GM10266 (cell line): ENCODE measurements around the gene ERC2.

ENCODE experiments used
- DNase-seq: peaks from one replicate; pipeline ENCODE4 v3.0.0; 2012; ENCODE audit errors: extremely low spot score
- TF ChIP-seq, protein P1 (sequence below): IDR thresholded peaks from 2 replicates; pipeline ENCODE4 v1.5.1; 2012; ENCODE audit warnings: mild to moderate bottlenecking, low read depth; ENCODE audit not compliant: control insufficient read depth, insufficient read depth; ENCODE audit errors: missing control alignments

ERC2 gene

DNA sequence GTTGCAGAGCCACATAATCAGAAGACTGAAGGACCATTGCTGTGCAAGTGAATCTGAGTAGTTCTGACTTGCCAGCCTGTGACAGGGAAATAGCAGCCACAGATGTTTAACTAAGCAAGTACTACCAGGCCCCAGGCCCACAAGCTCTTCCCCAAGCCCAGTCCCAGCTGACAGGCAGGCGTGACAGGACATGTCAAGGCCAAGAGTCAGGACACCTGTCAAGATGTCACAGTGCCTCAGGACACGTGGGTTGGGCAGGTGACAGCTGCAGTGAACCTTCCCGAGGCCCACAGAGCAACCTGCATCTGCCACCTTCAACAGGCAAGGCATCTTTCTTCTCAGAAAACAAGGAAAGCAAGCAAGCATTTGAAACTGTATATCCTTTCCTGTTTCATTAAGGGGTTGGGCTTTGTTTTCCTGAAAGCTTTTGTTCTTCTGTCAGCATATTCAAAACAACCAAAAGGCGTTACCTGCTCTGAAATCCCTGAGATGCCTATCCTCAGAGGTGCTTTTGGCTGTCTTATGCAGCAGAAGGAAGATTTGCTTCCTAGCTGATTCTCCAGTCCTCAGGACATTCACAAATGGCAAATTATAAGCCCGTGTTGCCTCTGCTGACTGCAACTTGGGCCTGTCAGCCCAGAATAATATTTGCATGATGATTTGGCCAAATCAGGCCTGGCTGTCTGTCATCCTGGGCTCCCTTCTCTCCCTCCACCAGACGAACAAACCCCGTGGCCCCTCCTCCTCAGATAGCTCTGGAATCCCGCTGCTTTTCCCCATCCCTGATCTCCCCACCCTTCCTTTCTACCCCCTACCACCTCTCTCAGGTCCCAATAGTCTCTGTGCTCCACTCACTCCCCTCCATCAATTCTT is 809.3 kb downstream of the ERC2 start:
- no peak for DNase-seq
- TF ChIP-seq, protein P1, sequence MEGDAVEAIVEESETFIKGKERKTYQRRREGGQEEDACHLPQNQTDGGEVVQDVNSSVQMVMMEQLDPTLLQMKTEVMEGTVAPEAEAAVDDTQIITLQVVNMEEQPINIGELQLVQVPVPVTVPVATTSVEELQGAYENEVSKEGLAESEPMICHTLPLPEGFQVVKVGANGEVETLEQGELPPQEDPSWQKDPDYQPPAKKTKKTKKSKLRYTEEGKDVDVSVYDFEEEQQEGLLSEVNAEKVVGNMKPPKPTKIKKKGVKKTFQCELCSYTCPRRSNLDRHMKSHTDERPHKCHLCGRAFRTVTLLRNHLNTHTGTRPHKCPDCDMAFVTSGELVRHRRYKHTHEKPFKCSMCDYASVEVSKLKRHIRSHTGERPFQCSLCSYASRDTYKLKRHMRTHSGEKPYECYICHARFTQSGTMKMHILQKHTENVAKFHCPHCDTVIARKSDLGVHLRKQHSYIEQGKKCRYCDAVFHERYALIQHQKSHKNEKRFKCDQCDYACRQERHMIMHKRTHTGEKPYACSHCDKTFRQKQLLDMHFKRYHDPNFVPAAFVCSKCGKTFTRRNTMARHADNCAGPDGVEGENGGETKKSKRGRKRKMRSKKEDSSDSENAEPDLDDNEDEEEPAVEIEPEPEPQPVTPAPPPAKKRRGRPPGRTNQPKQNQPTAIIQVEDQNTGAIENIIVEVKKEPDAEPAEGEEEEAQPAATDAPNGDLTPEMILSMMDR: no peak

DNA sequence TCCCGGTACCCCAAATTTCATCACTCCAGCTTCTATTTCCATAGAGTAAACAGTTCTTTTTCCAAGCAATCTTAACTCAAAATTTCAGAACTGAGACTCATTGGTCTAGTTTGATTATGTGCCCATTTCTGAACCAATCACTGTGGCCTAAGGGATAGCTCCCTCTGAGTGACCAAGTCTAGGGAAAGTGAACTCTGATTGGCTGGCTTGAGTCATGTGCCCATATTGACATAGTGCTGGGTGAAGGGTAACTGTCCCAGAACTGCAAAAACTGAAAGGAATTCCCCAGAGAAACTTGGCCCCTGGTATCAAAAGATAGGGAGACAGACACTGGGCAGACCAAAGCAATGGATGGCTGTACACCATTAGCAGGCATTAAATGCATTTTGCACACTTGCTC is 810.0 kb downstream of the ERC2 start:
- no peak for DNase-seq
- TF ChIP-seq, protein P1: no peak

DNA sequence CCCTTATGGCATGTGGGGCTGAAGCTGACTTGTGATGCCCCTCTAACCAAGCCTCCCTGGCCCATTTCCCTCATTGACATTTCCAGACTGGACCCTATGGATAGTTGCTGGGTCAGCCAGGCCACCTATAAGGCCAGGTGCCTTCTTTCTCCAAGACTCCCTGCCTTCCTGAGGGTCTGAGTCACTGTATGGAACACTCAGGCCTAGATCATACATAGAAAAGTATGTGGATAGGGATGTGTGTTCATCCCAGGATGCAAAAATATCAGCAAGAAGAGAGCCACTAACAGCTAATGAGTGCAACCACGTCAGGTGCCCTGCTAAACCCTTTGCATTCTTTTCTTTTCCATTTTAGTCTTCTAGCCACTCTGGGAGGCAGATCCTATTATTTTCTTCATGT is 812.7 kb downstream of the ERC2 start:
- TF ChIP-seq, protein P1: no peak
- no peak for DNase-seq

GRCh38 chr3:55654123-55654760 is 814.0 kb downstream of the ERC2 start:
- DNase-seq: peak; percentile 31
- TF ChIP-seq, protein P1: no peak

- no peak for DNase-seq
- TF ChIP-seq, protein P1: no peak
Measured at GRCh38 chr3:55651011-55651410, 817.3 kb downstream of the ERC2 start.

GRCh38 chr3:55650011-55650410 is 818.3 kb downstream of the ERC2 start:
- DNase-seq: no peak
- TF ChIP-seq, protein P1: no peak

- TF ChIP-seq, protein P1: no peak
- DNase-seq: no peak
Measured at GRCh38 chr3:55649554-55649953, 818.7 kb downstream of the ERC2 start.
